PC-3 (cell line): ENCODE measurements around the gene AKAP7. TPM values are rescaled to one million over a fixed set of nuclear protein-coding genes. Genes with fewer than 3 reads are reported as not detected.

Experiments used
- ATAC-seq: fragments of 200-7000 bp; cut with Tn5 transposase; 2 replicates; pipeline ENCODE4 v1.9.1; 2020; ENCODE audit warnings: mild to moderate bottlenecking, moderate library complexity
- BruUV-seq: library from RNA; stranded (reverse); fragments of 400-500 nt; replicated peaks from 2 replicates; lab custom pipeline; 2021; lab: Mats Ljungman, UMichigan
- CTCF ChIA-PET: fragments of 300-600 bp; sonication (Branson Sonifier 250); formaldehyde crosslinking; loops from one replicate; lab custom pipeline; 2022; ENCODE audit warnings: antibody characterized with exemption; lab: Charles Lee
- POLR2A ChIA-PET: fragments of 300-600 bp; sonication (Branson Sonifier 250); formaldehyde crosslinking; loops from one replicate; lab custom pipeline; 2022; ENCODE audit warnings: antibody characterized with exemption; ENCODE audit not compliant: unreplicated experiment; lab: Charles Lee
- DNase-seq: peaks from one replicate; pipeline ENCODE4 v3.0.0-alpha.2; 2015
- H2AFZ ChIP-seq: fragments of 300-600 bp; sonication (generic); 2 replicates; pipeline ENCODE4 v1.6.0; 2016; ENCODE audit warnings: antibody characterized with exemption, low read length
- H3F3A ChIP-seq: fragments of 300-600 bp; sonication (generic); one replicate; pipeline ENCODE4 v1.6.0; 2017; ENCODE audit warnings: antibody characterized with exemption, low read length, control low read depth, mild to moderate bottlenecking; ENCODE audit not compliant: unreplicated experiment
- H3K27ac ChIP-seq: fragments of 300-600 bp; sonication (generic); 2 replicates; pipeline ENCODE4 v1.5.1; 2016; ENCODE audit warnings: mild to moderate bottlenecking, low read length
- H3K27me3 ChIP-seq: fragments of 300-600 bp; sonication (generic); 2 replicates; pipeline ENCODE4 v1.6.1; 2016; ENCODE audit warnings: low read length, mixed read lengths
- H3K36me3 ChIP-seq: fragments of 300-600 bp; sonication (generic); 2 replicates; pipeline ENCODE4 v1.6.1; 2016; ENCODE audit warnings: low read depth, mixed run types, low read length, mixed read lengths
- H3K4me1 ChIP-seq: fragments of 300-600 bp; sonication (generic); 2 replicates; pipeline ENCODE4 v1.5.1; 2016; ENCODE audit warnings: low read length; ENCODE audit not compliant: insufficient read depth
- H3K4me2 ChIP-seq: fragments of 300-600 bp; sonication (generic); 2 replicates; pipeline ENCODE4 v1.6.0; 2016; ENCODE audit warnings: low read length
- H3K4me3 ChIP-seq: fragments of 300-600 bp; sonication (generic); 2 replicates; pipeline ENCODE4 v1.5.1; 2016; ENCODE audit warnings: mild to moderate bottlenecking, low read length, mixed read lengths
- H3K79me2 ChIP-seq: fragments of 300-600 bp; sonication (generic); 2 replicates; pipeline ENCODE4 v1.6.1; 2017; ENCODE audit warnings: low read length, mixed read lengths
- H3K9ac ChIP-seq: fragments of 300-600 bp; sonication (generic); 2 replicates; pipeline ENCODE4 v1.6.0; 2016; ENCODE audit warnings: mild to moderate bottlenecking, low read length
- H3K9me2 ChIP-seq: fragments of 300-600 bp; sonication (generic); replicated peaks from 2 replicates; pipeline ENCODE4 v1.6.1; 2016; ENCODE audit warnings: mixed run types, low read length, mixed read lengths
- H3K9me3 ChIP-seq: fragments of 300-600 bp; sonication (generic); 2 replicates; pipeline ENCODE4 v1.6.1; 2016; ENCODE audit warnings: low read length, mixed read lengths
- H4K20me1 ChIP-seq: fragments of 300-600 bp; sonication (generic); 2 replicates; pipeline ENCODE4 v1.6.1; 2016; ENCODE audit warnings: low read length, mixed read lengths
- EZH2 ChIP-seq: fragments of 300-600 bp; sonication (generic); IDR thresholded peaks from one replicate; pipeline ENCODE4 v1.6.1; 2017; ENCODE audit warnings: antibody characterized with exemption, mild to moderate bottlenecking, low read length; ENCODE audit not compliant: unreplicated experiment
- EZH2phosphoT487 ChIP-seq: fragments of 300-600 bp; sonication (generic); IDR thresholded peaks from 2 replicates; pipeline ENCODE4 v1.6.1; 2018; ENCODE audit warnings: mild to moderate bottlenecking, antibody characterized with exemption, low read length, borderline replicate concordance
- intact Hi-C: fragments of 100-400 bp; cut with micrococcal nuclease; formaldehyde crosslinking; loops from 2 replicates; pipeline ENCODE4 v1.9.0; 2023
- total RNA-seq: library from RNA; depleted of rRNA; stranded (reverse); fragments of >200 nt; gene quantifications from 2 replicates; pipeline ENCODE4 v1.2.3, GENCODE V29; 2014
- TF ChIP-seq, protein P1 (sequence below): fragments of 300-600 bp; sonication (generic); conservative IDR thresholded peaks from 2 replicates; pipeline ENCODE4 v1.5.1; 2017; ENCODE audit warnings: antibody characterized with exemption, low read depth, mild to moderate bottlenecking, low read length

Gene AKAP7
- total RNA-seq, 1 experiment from 2014 or later = 3.6 TPM

DNA sequence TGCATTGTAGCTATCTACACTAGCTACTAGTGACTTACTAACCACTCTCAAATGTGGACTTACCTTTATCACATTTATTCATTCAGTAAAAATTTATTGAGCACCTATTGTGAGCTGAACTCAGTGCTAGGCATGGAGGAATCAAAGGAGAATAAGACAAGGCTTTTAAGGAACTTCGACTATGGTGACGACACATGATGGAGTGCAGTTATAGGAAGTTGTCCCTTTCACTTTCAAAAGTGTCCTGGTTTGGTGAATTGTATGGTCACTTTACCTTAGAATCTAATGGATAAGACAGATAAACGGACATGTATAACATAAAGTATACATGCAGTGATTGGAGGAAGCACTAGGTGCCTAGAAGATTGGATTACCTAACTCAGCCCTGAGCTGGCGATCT, 4.3 kb downstream of the AKAP7 start:
- no TSS peak for BruUV-seq

DNA sequence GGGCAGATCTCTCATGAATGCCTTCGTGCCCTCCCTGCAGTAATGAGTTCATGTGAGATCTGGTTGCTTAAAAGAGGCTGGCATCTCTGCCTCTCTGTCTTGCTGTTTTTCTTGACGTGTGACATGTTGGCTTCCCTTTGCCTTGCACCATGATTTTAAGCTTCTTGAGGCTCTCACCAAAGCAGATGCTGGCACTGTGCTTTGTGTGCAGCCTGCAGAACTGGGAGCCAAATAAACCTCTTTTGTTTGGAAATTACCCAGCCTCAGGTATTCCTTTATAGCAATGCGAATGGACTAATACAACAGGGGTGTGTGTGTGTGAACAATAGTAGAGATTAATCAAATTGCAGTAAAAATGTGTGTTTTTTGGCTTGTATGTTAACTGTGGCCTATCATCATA, 8.1 kb downstream of the AKAP7 start:
- no peaks in the 10 kb centered on the region for H3K27me3 ChIP-seq
- intact Hi-C loops = no loop called here
- H3K9me2 ChIP-seq = no peaks in the 10 kb centered on the region
- H3K9me3 ChIP-seq = no peaks in the 10 kb centered on the region
- BruUV-seq = no TSS peak
- ChIA-PET CTCF (no interaction called here), POLR2A (no interaction called here)
- H4K20me1 ChIP-seq = no peaks in the 10 kb centered on the region
- no peak overlapping the region for H3K4me2 ChIP-seq
- no peaks in the 10 kb centered on the region for H3F3A ChIP-seq
- ATAC-seq (no peak), DNase-seq (no peak)
- no peak overlapping the region for H2AFZ ChIP-seq
- H3K36me3 ChIP-seq = no peaks in the 10 kb centered on the region
- H3K27ac ChIP-seq = no peak overlapping the region
- no peaks in the 10 kb centered on the region for H3K4me1 ChIP-seq
- no peaks in the 10 kb centered on the region for H3K79me2 ChIP-seq
- TF ChIP-seq EZH2phosphoT487 (no peak), EZH2 (no peak)
- TF ChIP-seq, protein P1, sequence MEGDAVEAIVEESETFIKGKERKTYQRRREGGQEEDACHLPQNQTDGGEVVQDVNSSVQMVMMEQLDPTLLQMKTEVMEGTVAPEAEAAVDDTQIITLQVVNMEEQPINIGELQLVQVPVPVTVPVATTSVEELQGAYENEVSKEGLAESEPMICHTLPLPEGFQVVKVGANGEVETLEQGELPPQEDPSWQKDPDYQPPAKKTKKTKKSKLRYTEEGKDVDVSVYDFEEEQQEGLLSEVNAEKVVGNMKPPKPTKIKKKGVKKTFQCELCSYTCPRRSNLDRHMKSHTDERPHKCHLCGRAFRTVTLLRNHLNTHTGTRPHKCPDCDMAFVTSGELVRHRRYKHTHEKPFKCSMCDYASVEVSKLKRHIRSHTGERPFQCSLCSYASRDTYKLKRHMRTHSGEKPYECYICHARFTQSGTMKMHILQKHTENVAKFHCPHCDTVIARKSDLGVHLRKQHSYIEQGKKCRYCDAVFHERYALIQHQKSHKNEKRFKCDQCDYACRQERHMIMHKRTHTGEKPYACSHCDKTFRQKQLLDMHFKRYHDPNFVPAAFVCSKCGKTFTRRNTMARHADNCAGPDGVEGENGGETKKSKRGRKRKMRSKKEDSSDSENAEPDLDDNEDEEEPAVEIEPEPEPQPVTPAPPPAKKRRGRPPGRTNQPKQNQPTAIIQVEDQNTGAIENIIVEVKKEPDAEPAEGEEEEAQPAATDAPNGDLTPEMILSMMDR = no peak
- H3K4me3 ChIP-seq = no peak overlapping the region
- no peak overlapping the region for H3K9ac ChIP-seq

More for the DNA sequence above, 4.3 kb downstream of the AKAP7 start:
- Histone ChIP-seq H3K9me2 (no peaks in the 10 kb centered on the region), H2AFZ (no peak overlapping the region), H3K4me2 (no peak overlapping the region), H3K79me2 (no peaks in the 10 kb centered on the region), H3K36me3 (no peaks in the 10 kb centered on the region), H3F3A (no peaks in the 10 kb centered on the region), H3K9me3 (no peaks in the 10 kb centered on the region), H3K4me3 (no peak overlapping the region), H3K27ac (no peak overlapping the region), H3K27me3 (no peaks in the 10 kb centered on the region), H4K20me1 (no peaks in the 10 kb centered on the region), H3K9ac (no peak overlapping the region), H3K4me1 (peaks cover 12% of the 10 kb centered on the region)
- TF ChIP-seq EZH2phosphoT487 (no peak), EZH2 (no peak)
- TF ChIP-seq, protein P1 = no peak
- DNase-seq (no peak), ATAC-seq (no peak)
- intact Hi-C loops = no loop called here
- POLR2A ChIA-PET = no interaction called here
- CTCF ChIA-PET = no interaction called here

DNA sequence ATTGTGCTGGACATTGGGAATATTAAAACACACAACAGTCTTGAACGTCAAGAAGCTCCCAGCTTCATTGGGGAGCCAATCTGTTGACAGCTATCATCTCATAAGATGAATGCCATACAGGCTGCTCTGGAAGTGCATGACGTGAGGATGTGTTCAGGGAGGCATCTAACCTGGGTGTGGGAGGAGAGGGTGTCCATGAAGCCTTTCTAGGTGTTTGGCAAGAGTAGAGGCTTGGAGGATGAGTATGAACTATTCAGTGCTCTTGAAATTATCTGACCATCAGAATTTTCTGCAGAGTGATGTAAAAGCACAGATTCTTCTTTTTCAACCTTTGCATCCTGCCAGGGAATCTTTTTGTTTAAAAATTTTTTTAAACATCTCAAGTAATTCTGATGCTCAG, 11.6 kb downstream of the AKAP7 start:
- ATAC-seq (no peak), DNase-seq (no peak)
- Histone ChIP-seq H2AFZ (no peak overlapping the region), H3F3A (no peaks in the 10 kb centered on the region), H3K9me2 (no peaks in the 10 kb centered on the region), H3K9me3 (no peaks in the 10 kb centered on the region), H3K4me1 (no peaks in the 10 kb centered on the region), H3K27me3 (no peaks in the 10 kb centered on the region), H3K9ac (no peak overlapping the region), H3K27ac (no peak overlapping the region), H4K20me1 (no peaks in the 10 kb centered on the region), H3K79me2 (no peaks in the 10 kb centered on the region), H3K36me3 (no peaks in the 10 kb centered on the region), H3K4me2 (no peak overlapping the region), H3K4me3 (no peak overlapping the region)
- BruUV-seq = no TSS peak
- TF ChIP-seq, protein P1 = no peak
- TF ChIP-seq EZH2 (no peak), EZH2phosphoT487 (no peak)
- POLR2A ChIA-PET = no interaction called here
- intact Hi-C loops = no loop called here
- CTCF ChIA-PET = no interaction called here
